ENCODE results near the gene LMO1.
A peak's percentile ranks its signal among the peaks of the same experiment; 100 is the strongest.

The LMO1 gene

DNA sequence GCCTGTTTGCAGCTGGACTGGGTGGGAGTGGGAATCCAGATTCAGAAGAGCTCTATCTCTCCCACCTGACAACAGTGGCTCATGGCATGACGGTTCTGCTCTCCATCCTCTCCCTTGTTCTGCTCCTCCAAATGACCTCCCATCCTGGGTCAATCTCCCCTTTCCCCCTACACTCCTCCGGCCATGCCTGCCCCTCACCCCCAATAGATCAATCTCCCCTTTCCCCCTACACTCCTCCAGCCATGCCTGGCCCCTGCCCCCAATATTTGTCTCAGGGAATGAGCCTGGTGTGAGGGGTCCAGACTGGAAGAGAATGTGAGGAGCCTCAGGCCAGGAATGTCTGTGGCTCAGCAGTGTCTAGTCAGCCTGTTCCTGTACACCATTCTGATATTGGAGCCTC lies 64.0 kb downstream of the LMO1 start:
- no peak overlapping the region for H3K27ac ChIP-seq

DNA sequence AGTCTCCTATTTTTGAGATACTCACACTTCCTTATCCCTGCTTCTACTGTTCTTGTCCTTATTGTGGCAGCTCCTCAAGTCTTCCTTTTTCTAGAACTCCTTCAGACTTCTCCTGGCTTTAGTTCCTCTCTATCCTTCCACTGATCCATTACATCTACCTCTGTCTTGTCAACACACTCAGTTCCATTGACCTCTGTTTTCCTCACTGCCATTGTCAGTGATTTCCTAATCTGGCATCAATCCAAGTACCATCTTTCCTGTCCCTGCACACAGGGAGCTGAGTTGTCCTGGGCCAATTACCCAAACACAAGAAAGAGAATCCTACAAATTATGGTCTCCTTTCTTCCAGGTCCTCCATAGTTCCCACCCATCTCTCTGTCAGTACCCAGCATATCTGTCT lies 66.9 kb downstream of the LMO1 start:
- H3K27ac ChIP-seq = no peak overlapping the region

More for the DNA sequence above, 64.0 kb downstream of the LMO1 start:
- TF ChIP-seq ZFX (IDR thresholded peaks at IDR 0.05) = no peak
- TF ChIP-seq, protein P1, sequence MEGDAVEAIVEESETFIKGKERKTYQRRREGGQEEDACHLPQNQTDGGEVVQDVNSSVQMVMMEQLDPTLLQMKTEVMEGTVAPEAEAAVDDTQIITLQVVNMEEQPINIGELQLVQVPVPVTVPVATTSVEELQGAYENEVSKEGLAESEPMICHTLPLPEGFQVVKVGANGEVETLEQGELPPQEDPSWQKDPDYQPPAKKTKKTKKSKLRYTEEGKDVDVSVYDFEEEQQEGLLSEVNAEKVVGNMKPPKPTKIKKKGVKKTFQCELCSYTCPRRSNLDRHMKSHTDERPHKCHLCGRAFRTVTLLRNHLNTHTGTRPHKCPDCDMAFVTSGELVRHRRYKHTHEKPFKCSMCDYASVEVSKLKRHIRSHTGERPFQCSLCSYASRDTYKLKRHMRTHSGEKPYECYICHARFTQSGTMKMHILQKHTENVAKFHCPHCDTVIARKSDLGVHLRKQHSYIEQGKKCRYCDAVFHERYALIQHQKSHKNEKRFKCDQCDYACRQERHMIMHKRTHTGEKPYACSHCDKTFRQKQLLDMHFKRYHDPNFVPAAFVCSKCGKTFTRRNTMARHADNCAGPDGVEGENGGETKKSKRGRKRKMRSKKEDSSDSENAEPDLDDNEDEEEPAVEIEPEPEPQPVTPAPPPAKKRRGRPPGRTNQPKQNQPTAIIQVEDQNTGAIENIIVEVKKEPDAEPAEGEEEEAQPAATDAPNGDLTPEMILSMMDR (conservative IDR thresholded peaks at IDR 0.05) = no peak

DNA sequence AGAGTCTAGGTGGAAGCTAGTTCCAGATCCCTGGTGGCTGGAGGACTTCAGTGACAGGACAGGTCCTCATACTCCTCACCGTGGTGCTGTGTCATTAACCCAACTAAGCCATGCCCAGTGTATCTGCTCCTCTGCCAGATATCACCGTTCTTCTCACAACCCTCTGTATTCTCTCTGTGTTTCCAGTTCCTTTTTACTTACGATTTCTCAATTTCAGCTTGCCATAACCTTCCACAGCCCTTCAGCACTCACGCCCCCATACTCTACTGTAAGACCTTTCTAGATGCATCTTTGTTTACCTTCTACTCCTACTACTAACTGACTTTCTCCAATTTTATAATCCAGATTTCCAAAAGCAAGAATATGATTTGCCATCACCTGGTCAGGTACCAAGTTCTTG lies 68.7 kb downstream of the LMO1 start:
- TF ChIP-seq ZFX (IDR thresholded peaks at IDR 0.05) = no peak
- TF ChIP-seq, protein P1 (conservative IDR thresholded peaks at IDR 0.05) = no peak

More for the DNA sequence above, 66.9 kb downstream of the LMO1 start:
- TF ChIP-seq, protein P1 (conservative IDR thresholded peaks at IDR 0.05) = no peak

DNA sequence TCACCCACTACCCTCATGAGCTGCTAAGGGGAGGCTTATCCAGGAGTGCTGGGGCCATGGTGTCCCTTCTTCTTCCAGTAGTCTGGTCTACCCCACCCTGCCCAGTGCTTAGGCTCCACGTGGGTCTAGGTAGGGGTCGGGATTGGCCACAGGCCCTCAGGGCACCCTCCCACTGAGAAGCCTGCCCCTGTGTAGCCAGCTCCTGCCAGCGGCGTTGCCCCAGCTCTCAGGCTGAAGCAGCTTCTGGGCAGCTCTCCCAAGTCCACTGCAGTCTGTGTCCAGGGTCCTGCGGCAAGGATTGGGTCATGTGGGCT lies 70.8 kb downstream of the LMO1 start:
- no peak overlapping the region for H3K27ac ChIP-seq

More for the DNA sequence above, 68.7 kb downstream of the LMO1 start:
- H3K27ac ChIP-seq = no peak overlapping the region

DNA sequence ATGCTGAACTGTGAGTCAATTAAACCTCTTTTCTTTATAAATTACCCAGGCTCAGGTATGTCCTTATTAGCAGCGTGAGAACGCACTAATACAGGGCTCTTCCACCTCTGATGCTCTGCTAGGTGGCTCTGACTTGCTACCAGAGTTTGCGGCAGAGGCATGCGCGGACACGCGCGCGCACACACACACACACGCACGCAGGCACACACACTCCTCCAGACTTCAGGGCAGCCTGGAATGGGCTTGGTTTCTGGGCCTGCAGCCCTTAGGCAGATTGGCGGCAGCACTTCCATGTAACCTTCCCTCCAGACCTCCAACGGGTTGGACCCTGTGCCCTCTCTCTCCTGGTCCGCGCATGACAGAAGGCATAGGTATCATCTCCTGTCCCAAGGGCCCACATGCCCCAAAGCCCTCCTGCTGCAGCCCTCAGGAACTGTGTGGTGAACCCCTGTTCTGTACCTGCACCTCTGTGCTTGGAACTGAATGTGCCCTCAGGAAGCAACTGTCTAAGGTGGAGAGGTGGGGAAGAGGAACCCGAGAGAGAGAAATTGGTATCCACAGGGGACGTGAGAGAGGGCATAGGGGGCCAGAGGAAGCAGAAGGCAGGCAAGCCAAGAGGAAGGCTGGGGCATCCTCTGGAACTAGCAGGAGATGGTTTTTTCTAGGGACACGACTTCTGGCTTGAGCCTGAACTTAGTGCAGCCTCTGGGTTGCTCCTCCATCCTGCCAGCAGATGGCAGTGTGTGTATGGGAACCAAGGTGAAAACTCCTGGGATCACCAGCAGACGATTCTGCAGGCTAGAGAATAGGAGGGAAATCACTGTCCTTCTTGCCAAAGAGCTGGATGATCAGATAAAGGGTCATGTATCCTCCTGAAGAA lies 71.4 kb downstream of the LMO1 start:
- TF ChIP-seq, protein P1 (conservative IDR thresholded peaks at IDR 0.05) = peak; percentile 92
- TF ChIP-seq ZFX (IDR thresholded peaks at IDR 0.05) = no peak
- no peak overlapping the region for H3K27ac ChIP-seq

More for the DNA sequence above, 70.8 kb downstream of the LMO1 start:
- no peak for TF ChIP-seq ZFX (IDR thresholded peaks at IDR 0.05)
- TF ChIP-seq, protein P1 (conservative IDR thresholded peaks at IDR 0.05) = peak; percentile 55

DNA sequence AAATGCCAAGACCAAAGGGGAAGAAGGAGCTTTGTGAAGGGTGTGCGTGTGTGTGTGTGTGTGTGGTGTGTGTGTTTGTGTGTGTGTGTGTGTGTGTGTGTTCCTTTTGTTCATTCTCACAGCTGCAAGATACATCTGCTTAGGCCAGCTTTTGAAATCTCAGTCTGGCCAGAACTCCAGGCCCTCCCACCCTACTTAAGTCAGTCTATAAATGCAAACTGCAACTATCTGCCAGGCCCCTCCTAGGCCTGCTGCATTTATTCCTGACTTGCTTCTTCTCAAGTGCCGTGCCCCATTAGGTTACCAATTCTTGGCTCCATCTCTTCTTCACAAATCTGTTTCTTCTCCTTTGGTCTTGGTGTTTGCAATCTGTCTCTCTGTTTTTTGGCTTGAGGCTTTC lies 73.2 kb downstream of the LMO1 start:
- no peak overlapping the region for H3K27ac ChIP-seq
- TF ChIP-seq, protein P1 (conservative IDR thresholded peaks at IDR 0.05) = no peak
- TF ChIP-seq ZFX (IDR thresholded peaks at IDR 0.05) = no peak

DNA sequence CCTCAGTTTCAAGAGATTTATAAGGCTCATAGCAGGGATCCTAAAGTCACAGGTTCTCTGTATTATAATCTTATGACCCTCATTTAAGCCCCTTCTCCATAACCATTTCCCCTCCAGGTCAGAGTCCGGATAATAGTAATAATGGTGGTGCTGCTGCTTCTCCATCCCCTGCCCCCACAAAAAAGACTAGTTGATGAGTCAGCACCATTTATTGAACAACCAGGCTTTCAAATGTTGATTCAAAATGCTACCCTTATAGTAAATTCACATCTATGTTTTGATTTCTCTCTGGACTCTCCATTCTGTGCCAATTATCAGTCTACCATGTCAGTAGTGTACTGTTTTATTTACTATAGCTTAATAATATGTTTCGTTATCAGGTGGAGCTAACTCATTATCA lies 77.2 kb downstream of the LMO1 start:
- TF ChIP-seq, protein P1 (conservative IDR thresholded peaks at IDR 0.05) = no peak
- no peak for TF ChIP-seq ZFX (IDR thresholded peaks at IDR 0.05)
- no peak overlapping the region for H3K27ac ChIP-seq

Data from C4-2B (cell line).